Measurements from ENCODE around the gene RBM15B.
A peak's percentile ranks its signal among the peaks of the same experiment; 100 is the strongest.
"Not testable (repeated sequence)": the region's sequence is repeated elsewhere in the genome, so short reads cannot be mapped to it uniquely, and the experiment has no call there.

RBM15B gene, protein sequence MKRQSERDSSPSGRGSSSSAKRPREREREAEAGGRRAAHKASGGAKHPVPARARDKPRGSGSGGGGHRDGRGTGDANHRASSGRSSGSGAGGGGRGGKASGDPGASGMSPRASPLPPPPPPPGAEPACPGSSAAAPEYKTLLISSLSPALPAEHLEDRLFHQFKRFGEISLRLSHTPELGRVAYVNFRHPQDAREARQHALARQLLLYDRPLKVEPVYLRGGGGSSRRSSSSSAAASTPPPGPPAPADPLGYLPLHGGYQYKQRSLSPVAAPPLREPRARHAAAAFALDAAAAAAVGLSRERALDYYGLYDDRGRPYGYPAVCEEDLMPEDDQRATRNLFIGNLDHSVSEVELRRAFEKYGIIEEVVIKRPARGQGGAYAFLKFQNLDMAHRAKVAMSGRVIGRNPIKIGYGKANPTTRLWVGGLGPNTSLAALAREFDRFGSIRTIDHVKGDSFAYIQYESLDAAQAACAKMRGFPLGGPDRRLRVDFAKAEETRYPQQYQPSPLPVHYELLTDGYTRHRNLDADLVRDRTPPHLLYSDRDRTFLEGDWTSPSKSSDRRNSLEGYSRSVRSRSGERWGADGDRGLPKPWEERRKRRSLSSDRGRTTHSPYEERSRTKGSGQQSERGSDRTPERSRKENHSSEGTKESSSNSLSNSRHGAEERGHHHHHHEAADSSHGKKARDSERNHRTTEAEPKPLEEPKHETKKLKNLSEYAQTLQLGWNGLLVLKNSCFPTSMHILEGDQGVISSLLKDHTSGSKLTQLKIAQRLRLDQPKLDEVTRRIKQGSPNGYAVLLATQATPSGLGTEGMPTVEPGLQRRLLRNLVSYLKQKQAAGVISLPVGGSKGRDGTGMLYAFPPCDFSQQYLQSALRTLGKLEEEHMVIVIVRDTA

GRCh38 chr3:51391075-51391565, at the start of gene RBM15B:
Gene RBM15B (plus strand): TSS chr3:51391285. CDS start chr3:51391400, 115 bp downstream.
- peak; percentile 93 to 94 for DNase-seq (ENCODE audit: low read depth in 2 of 2)

DNA sequence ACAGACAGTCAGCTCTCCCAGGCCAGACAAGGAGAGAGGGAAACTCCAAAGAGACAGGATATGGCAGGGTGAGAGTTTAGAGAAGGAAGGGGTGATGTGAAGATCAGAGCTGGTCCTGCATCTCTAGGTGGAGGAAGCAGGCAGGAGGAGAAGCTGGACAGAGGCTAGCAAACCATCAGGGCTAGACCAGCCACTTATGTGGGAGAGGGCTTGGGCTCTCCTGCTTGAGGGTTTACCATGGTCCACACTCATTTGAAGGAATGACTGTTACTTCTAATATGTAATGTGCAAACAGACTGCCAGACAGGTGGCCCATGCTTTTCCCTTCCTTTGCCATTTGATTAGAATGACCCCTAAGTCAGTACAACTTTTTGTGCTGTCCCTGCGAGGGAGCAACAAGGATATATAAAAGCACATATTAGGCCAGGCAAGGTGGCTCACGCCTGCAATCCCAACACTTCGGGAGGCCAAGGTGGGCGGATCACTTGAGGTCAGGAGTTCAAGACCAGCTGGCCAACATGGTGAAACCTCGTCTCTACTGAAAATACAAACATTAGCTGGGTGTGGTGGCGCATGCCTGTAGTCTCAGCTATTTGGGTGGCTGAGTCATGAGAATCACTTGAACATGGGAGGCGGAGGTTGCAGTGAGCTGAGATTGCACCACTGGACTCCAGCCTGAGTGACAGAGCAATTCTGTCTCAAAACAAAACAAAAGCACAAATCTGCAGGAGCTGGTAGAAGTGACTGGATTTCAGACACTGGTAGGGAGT, 47.0 kb upstream of the RBM15B start:
- DNase-seq (ENCODE audit: low read depth in 2 of 2): no peak

- DNase-seq (ENCODE audit: low read depth in 2 of 2): no peak
Measured at GRCh38 chr3:51350751-51351150, 40.3 kb upstream of the RBM15B start.

- DNase-seq (ENCODE audit: low read depth in 2 of 2): no peak
Measured at GRCh38 chr3:51353131-51353530, 38.0 kb upstream of the RBM15B start.

- no peak for DNase-seq (ENCODE audit: low read depth in 2 of 2)
Measured at GRCh38 chr3:51353691-51354090, 37.4 kb upstream of the RBM15B start.

DNA sequence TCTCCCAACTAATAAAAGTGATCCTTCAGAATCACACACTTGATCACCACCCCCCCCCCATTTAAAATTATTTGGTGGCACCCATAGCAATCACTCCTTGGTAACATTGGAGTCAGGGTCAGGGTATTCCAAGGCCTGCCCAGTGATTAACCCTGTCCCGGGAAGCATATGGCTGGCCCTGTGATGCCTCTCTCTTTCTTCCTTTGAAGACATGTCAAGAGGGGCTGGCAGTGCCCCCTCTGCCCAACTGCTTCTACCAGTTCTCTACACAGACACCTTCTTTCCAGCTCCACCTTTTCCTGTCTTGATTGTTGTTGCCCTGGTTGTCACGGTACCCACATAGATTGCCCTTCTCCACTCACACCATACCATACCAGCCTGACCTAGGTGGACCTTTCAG, 36.9 kb upstream of the RBM15B start:
- no peak for DNase-seq (ENCODE audit: low read depth in 2 of 2)

GRCh38 chr3:51354731-51355615, 36.1 kb upstream of the RBM15B start:
- no peak for DNase-seq (ENCODE audit: low read depth in 2 of 2)

GRCh38 chr3:51355891-51356578, 35.0 kb upstream of the RBM15B start:
- DNase-seq (ENCODE audit: low read depth in 2 of 2): no peak

GRCh38 chr3:51357856-51358255, 33.2 kb upstream of the RBM15B start:
- no peak for DNase-seq (ENCODE audit: low read depth in 2 of 2)

DNA sequence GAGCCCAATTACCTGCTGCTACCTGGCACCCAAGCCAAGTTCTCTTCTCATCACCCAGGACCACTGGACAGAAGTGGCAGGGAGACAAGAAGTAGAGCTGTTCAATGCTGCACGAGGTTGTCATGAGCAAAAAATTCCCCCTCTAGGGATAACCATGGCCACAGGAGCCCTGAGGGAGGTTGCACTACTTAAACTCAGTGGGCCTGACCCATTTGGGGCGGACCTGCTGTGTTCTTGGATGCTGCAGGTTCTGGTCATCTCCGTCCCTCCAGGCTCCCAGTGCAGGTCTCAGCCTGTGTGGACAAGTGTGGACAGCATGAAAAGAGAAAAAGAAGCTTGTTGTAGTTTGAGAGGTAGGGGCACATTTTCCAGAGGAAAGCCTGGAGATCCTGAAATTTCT, 32.1 kb upstream of the RBM15B start:
- DNase-seq (ENCODE audit: low read depth in 2 of 2): no peak

- DNase-seq (ENCODE audit: low read depth in 2 of 2): no peak
Measured at GRCh38 chr3:51360806-51361205, 30.3 kb upstream of the RBM15B start.

- no peak for DNase-seq (ENCODE audit: low read depth in 2 of 2)
Measured at GRCh38 chr3:51361746-51362145, 29.3 kb upstream of the RBM15B start.

DNA sequence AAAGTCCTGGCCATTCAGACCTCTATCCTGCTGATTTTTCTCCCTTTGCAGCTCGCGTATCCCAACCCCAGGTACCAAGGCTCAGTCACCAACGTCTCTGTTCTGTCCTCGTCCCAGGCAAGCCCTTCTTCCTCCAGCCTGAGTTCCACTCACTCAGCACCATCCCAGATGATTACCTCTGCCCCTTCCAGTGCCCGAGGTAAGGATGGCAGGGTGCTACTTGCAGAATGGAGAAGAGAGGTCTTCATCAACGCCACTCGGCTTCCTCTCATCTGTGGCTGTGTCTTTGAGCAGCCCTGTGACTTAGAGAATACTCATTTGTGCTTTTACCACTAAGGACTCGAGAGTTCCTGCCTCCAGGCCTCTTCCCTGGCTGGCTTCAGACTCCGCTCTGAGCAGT, 28.6 kb upstream of the RBM15B start:
- no peak for DNase-seq (ENCODE audit: low read depth in 2 of 2)

- DNase-seq (ENCODE audit: low read depth in 2 of 2): not testable (repeated sequence)
Measured at GRCh38 chr3:51368276-51368675, 22.8 kb upstream of the RBM15B start.

DNA sequence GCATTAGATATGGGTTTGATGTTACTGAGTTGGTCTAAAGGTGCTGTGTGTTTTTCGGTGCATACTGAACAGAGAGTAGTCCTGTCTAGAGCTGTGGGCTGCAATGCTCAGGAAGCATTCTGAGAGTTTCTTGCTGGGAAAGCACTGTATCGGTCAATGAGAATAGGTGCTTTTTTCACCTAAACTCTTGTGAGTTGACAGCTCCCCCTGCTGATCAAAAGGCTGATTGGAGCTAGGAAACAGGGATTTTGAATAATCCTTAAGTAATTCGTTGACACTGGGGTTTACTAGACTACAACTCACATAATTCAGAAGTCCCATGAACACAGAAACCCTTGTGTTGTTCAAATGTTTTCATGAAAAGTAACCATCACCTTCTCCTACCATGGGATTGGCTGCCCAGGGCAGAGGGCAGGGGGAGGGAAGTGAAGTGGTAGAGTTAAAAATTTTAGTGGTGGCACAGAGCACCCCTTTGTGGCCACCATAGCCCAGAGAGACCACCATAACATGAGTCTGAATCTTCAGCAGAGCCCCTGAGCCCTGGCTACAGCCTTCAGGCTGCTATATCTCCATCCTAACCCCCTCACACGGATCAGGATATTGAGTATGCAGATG, 19.0 kb upstream of the RBM15B start:
- DNase-seq (ENCODE audit: low read depth in 2 of 2): no peak

DNA sequence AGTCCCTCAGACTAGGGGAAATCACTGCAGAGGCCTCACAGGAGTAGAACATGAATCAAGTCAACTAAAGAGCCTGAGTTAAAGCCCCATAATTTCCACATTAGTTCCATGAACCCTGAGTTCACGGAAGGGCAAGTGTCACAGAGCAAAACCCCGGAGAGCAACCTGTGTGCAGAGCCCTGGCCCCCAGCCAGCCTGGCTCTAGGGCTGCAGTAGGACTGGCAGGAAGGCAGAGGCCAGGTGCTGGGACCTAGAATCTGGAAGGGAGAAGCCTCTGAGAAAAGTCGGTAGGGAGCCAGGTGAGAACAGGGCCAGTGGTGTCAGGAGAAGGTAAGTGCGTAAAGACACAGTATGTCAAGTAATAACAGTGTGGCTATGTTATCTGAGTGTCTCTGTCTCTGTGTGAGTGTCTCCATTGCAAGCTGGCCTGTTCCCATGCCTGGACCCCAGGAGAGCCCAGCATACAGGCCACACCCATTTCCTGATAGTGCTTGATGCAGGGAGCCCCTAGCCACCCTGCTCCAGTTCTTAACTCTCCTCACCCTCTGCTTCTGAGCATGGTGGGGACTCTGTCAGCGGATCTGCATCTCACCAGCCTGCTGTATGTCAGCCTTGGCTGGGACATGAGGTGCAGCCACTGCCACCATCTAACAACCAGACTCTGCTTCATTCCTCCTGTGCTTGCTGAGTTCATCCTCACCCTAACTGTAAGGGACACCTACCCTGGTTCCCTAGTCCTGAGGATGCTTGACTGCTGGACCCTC, 17.2 kb upstream of the RBM15B start:
- DNase-seq (ENCODE audit: low read depth in 2 of 2): no peak

GRCh38 chr3:51374456-51374855, 16.6 kb upstream of the RBM15B start:
- no peak for DNase-seq (ENCODE audit: low read depth in 2 of 2)

- no peak for DNase-seq (ENCODE audit: low read depth in 2 of 2)
Measured at GRCh38 chr3:51375136-51375535, 15.9 kb upstream of the RBM15B start.

DNA sequence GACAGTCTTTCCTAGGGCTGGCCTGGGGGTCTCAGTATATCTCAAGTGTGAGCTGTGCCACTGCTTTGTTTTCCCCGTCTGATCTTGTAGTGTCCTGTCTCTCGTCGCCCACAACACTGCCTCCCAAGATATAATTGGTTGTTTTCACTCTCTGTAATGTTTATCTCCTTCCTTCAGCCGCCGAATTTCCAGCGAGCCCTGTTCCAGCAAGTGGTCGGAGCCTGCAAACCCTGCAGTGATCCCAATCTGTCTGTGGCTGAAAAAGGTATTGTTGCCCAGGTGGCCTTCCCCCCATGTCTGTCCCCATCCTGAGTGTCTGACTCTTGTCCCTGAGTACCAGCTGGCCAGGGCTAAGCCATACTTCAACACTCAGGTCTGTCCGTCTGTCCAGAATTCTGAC, 15.5 kb upstream of the RBM15B start:
- DNase-seq (ENCODE audit: low read depth in 2 of 2): no peak

All from activated CD8-positive, alpha-beta memory T cell treated with anti-CD3 and anti-CD28 coated beads for 4 hours (primary cell).